Skeletal muscle satellite cell (primary cell): Measurements from ENCODE around the gene ZMYND8.
"Not testable (repeated sequence)": the region's sequence is repeated elsewhere in the genome, so short reads cannot be mapped to it uniquely, and the experiment has no call there.

Source experiments
- H3K27me3 ChIP-seq: 2 replicates; pipeline ENCODE4 v1.7.0; 2013; ENCODE audit warnings: low read length; ENCODE audit not compliant: control insufficient read depth, insufficient read depth
- H3K36me3 ChIP-seq: 2 replicates; pipeline ENCODE4 v1.7.0; 2013; ENCODE audit warnings: mild to moderate bottlenecking, control low read depth, low read length; ENCODE audit not compliant: insufficient read depth
- H3K4me1 ChIP-seq: 2 replicates; pipeline ENCODE4 v1.7.0; 2013; ENCODE audit warnings: low read length; ENCODE audit not compliant: control insufficient read depth, insufficient read depth
- H3K4me2 ChIP-seq: 2 replicates; pipeline ENCODE4 v1.7.0; 2013; ENCODE audit warnings: mild to moderate bottlenecking, low read length
- H3K4me3 ChIP-seq: 2 replicates; pipeline ENCODE4 v1.7.0; 2013; ENCODE audit warnings: low read length
- H3K9ac ChIP-seq: 2 replicates; pipeline ENCODE4 v1.7.0; 2013; ENCODE audit warnings: mild to moderate bottlenecking, low read depth, low read length, moderate library complexity
- H3K9me3 ChIP-seq: replicated peaks from 2 replicates; pipeline ENCODE4 v1.7.0; 2013; ENCODE audit warnings: mild to moderate bottlenecking, control low read depth, low read length

The ZMYND8 gene

DNA sequence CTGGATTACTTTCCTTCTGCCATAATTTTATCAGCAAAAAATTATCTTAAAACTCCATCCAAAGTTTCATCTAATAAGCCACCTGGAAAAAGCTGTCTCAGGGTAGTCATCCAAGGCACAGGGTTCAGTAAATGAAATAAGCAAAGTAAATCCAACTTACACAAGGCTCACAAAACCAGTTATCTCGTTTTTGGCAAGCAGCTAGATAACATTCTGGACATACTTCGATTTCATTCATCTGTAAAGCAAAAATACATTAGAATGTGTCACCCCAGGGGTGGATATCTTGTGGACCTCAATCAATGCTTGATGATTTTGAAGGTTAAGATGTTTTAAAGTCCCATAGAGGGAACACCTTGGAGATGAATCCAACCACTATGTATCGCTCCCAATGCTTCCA, 73.1 kb downstream of the ZMYND8 start:
- H3K27me3 ChIP-seq = no peaks in the 10 kb centered on the region
- no peaks in the 10 kb centered on the region for H3K9me3 ChIP-seq
- H3K9ac ChIP-seq = no peak overlapping the region
- peaks cover 92% of the 10 kb centered on the region for H3K36me3 ChIP-seq
- no peak overlapping the region for H3K4me2 ChIP-seq
- peaks cover 11% of the 10 kb centered on the region for H3K4me1 ChIP-seq
- H3K4me3 ChIP-seq = no peak overlapping the region

DNA sequence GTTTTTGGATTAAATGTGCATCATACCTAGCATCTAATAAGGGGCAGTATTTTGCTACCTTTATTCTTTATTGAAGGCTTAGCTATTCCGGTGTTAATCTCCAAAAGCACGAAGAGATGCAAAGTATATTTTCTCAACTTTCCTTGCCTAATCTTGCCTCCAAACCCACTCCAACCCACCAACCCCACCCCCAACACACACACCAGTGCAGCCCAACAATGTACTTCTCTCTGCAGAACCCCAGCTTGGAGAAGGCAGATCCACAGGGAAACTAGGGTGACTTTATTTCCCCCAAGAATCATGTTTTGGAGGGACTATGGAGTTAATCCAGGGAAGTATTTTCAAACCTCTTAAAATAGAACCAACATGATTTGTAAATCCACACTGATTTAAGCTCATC, 73.6 kb downstream of the ZMYND8 start:
- H3K4me2 ChIP-seq = no peak overlapping the region
- peaks cover 17% of the 10 kb centered on the region for H3K4me1 ChIP-seq
- H3K27me3 ChIP-seq = no peaks in the 10 kb centered on the region
- no peaks in the 10 kb centered on the region for H3K9me3 ChIP-seq
- H3K4me3 ChIP-seq = no peak overlapping the region
- H3K36me3 ChIP-seq = peaks cover 95% of the 10 kb centered on the region
- no peak overlapping the region for H3K9ac ChIP-seq

DNA sequence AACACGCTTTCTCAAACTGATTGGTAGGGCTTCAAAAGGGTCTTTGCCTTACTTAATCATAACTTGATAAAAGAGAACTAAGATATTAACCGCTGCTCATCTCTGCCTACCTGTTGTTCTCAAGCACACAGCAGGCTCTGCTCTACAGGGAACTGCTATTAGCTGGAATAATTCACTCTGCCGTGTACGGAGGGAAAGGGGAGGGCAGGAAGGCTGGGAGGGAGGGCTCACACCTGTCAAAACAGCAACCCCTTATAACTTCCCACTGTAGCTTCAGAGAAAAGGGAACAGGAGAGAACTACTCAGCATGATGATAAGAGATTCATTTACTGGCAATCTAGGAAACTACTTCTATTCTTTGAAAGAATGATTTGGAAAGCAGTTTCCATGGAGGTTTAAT, 75.1 kb downstream of the ZMYND8 start:
- peaks cover 31% of the 10 kb centered on the region for H3K4me1 ChIP-seq
- no peak overlapping the region for H3K9ac ChIP-seq
- H3K4me2 ChIP-seq = no peak overlapping the region
- H3K9me3 ChIP-seq = no peaks in the 10 kb centered on the region
- H3K4me3 ChIP-seq = no peak overlapping the region
- peaks cover 83% of the 10 kb centered on the region for H3K36me3 ChIP-seq
- H3K27me3 ChIP-seq = no peaks in the 10 kb centered on the region

DNA sequence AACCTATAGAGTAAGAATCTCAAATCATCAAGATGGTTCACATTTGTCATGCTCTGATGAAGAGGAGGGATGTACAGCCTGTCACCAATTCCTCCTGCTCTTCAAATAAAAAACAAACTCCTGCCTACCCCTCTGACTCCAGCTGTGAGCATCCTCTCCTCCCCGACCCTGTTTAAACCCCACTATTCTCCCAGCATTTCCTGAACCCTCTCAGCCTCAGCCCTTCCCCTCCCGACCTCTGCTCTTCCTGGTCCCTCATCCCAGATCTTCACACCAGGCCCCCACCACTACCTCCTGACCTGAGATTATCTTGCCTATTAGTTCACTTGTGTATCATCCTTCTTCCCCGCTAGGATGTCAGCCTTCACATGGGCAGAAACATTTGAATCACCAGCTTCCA, 75.8 kb downstream of the ZMYND8 start:
- Histone ChIP-seq H3K4me3 (no peak overlapping the region), H3K4me2 (no peak overlapping the region), H3K36me3 (peaks cover 85% of the 10 kb centered on the region), H3K9me3 (no peaks in the 10 kb centered on the region), H3K27me3 (no peaks in the 10 kb centered on the region), H3K9ac (no peak overlapping the region), H3K4me1 (peaks cover 38% of the 10 kb centered on the region)

DNA sequence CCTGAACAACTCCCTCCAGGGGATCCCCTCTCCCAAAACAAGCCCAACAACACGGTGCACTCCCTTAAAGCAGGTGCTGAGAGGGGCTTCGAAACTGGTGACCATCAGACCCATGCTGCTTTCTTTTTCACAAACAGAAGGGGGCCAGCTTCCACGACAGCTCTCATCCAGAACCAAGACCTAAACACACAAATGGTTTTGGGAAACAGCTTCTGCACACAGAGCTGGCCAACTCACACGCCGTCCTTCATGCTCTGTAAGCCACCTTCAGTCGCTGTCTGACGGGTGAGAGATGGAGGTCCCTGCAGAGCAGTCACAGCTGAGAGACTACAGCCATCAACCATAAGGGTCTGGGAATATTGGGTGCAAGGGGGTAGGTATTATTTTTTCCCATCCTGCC, 76.3 kb downstream of the ZMYND8 start:
- Histone ChIP-seq H3K4me1 (peaks cover 43% of the 10 kb centered on the region), H3K36me3 (peaks cover 85% of the 10 kb centered on the region)

DNA sequence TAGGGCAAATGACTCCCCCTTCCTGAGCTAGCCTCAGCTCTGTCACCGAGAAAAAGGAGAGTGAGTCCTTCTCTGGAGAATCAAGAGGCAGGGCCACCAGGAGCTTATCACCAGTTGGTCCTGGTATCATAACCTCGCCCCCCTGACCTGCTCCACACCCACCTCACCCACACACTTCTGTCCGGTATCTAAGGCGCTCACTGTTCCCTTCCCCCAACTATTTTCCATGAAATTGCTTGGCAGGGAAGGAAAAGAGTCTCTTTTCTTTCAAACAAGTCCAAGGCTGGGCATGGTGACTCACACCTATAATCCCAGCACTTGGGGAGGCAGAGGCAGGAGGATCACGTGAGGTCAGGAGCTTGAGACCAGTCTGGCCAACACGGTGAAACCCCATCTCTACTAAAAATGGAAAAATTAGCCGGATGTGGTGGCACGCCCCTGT, 77.6 kb downstream of the ZMYND8 start:
- Histone ChIP-seq H3K4me3 (no peak overlapping the region), H3K4me1 (peaks cover 54% of the 10 kb centered on the region), H3K9me3 (no peaks in the 10 kb centered on the region), H3K4me2 (peak overlapping the region; percentile 31), H3K27me3 (no peaks in the 10 kb centered on the region), H3K36me3 (peaks cover 73% of the 10 kb centered on the region), H3K9ac (no peak overlapping the region)

More for the DNA sequence above, 76.3 kb downstream of the ZMYND8 start:
- Histone ChIP-seq H3K4me2 (no peak overlapping the region), H3K9me3 (no peaks in the 10 kb centered on the region), H3K9ac (no peak overlapping the region), H3K27me3 (no peaks in the 10 kb centered on the region), H3K4me3 (no peak overlapping the region)

DNA sequence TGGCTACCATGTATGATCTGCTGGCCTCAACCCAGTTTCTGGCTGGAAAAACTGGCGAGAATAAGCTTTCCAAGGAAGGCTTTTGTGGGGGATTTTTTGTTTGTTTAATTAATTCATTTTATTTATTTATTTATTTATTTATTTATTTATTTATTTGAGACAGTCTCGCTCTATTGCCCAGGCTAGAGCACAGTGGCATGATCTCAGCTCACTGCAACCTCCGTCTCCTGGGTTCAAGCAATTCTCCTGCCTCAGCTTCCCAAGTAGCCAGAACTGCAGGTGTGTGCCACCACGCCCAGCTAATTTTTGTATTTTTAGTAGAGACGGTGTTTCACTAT, 79.0 kb downstream of the ZMYND8 start:
- H3K9me3 ChIP-seq, H3K4me3 ChIP-seq, H3K27me3 ChIP-seq: not testable (repeated sequence)
- H3K9ac ChIP-seq = peak overlapping the region; percentile 3
- H3K4me2 ChIP-seq = peak overlapping the region; percentile 58
- H3K4me1 ChIP-seq = peaks cover 65% of the 10 kb centered on the region
- H3K36me3 ChIP-seq = peaks cover 59% of the 10 kb centered on the region

DNA sequence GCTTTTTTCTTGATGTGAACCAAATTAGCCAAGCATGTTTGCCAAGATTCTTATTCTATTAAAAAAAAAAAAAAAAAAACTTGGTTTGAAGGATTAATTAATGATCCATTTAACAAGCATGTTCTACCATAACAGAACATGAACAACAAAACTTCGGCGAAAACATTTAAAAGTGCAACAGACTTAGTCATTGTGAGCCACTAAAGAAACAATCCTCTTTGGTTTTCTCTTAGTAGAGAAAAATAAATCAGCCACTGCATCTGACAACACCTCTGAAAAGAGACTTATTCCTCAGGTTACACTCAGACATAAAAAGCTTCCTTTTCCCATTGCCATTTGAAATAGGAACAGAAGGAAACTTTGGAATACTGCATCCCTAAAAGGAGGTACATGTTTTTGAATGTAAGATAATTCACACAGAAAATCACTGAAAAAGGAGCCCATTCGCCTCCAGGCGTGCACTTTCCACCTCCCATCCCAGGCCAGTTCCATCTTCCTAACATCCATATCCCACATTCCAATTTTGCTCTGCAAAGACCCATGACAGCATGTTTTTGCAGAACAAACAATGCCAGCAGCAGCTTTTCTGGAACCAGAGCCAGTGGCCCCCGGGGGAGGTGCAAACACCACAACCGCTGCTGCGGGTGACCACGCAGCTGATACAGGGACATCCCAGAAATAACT, 79.5 kb downstream of the ZMYND8 start:
- H3K4me3 ChIP-seq = no peak overlapping the region
- peak overlapping the region; percentile 19 for H3K9ac ChIP-seq
- H3K4me1 ChIP-seq = peaks cover 68% of the 10 kb centered on the region

DNA sequence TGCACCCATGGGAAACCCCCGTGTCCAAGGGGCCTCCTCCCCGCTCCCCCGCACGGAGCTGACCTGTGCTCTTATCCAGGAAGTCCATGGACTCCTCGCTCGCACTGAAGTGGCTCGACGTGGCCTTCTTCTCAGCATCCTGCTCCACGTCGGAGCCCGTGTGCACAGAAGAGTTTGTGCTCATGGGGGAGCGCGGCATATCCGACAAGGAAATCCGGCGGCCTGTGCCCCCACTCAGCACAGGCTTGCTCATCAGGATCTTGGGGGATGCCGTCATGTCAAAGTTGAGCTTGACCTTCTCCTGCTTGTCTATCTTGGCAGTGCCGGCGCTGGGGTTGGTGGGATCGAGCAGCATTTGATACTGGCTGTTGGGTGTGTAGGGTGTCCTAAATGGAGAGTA, 80.2 kb downstream of the ZMYND8 start:
- Histone ChIP-seq H3K9me3 (no peaks in the 10 kb centered on the region), H3K9ac (peak overlapping the region; percentile 19), H3K36me3 (peaks cover 54% of the 10 kb centered on the region), H3K4me2 (peak overlapping the region; percentile 22), H3K4me1 (peaks cover 68% of the 10 kb centered on the region), H3K4me3 (no peak overlapping the region), H3K27me3 (no peaks in the 10 kb centered on the region)

More for the DNA sequence above, 79.5 kb downstream of the ZMYND8 start:
- peak overlapping the region; percentile 58 for H3K4me2 ChIP-seq
- H3K9me3 ChIP-seq = no peaks in the 10 kb centered on the region
- peaks cover 58% of the 10 kb centered on the region for H3K36me3 ChIP-seq
- H3K27me3 ChIP-seq = no peaks in the 10 kb centered on the region

DNA sequence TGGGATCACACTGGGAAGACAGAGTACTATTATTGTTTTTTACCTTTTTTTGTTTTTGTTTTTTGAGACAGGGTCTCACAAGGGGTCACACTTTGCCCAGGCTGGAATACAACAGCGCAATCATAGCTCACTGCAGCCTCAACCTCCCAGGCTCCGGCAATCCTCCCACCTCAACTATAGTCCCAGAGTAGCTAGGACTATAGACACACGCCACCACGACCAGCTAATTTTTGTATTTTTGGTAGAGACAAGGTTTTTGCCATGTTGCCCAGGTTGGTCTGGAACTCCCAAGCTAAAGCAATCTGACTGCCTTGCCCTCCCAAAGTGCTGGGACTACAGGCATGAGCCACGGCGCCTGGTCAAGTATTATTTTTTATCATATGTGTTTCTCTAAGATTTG, 81.0 kb downstream of the ZMYND8 start:
- no peaks in the 10 kb centered on the region for H3K27me3 ChIP-seq
- peak overlapping the region; percentile 65 for H3K9ac ChIP-seq
- peaks cover 68% of the 10 kb centered on the region for H3K4me1 ChIP-seq
- H3K36me3 ChIP-seq = peaks cover 50% of the 10 kb centered on the region
- no peak overlapping the region for H3K4me3 ChIP-seq
- no peaks in the 10 kb centered on the region for H3K9me3 ChIP-seq
- H3K4me2 ChIP-seq = no peak overlapping the region

DNA sequence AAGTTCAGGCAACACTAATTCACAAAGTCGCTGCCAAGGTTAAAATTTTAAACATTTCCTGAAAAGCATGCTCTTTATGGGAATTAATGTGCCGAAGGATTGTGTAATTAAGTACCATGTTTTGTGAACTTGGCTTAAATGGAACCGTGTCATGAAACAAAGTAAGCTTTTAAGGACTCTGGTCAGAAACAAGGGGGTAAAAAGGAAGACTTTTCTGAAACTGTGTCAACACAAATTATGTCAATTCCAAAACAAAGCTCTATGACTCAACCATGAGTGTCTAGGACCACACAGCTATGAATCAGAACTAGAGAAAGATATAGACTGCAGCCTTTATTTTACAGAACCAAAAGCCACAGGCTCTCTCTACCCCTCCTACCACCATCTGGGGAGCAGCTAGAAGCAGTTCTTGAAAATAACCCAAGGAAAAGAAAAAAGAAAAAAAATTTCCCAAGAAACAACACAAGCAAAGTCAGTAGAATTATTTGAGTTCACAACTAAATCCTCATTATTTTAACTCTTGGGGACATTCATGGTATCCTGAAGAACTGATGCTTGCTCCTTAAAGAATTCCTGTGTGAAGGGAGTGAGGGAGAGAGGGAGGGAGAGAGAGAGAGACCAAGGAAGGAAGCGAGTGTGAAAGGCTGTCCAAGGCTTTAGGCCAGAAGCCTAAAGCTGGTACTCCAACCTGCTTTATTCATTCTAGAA, 81.9 kb downstream of the ZMYND8 start:
- H3K36me3 ChIP-seq = peaks cover 46% of the 10 kb centered on the region

More for the DNA sequence above, 81.9 kb downstream of the ZMYND8 start:
- H3K9ac ChIP-seq = peak overlapping the region; percentile 69
- H3K4me2 ChIP-seq = peak overlapping the region; percentile 67
- H3K4me3 ChIP-seq = peak overlapping the region; percentile 39
- no peaks in the 10 kb centered on the region for H3K27me3 ChIP-seq
- no peaks in the 10 kb centered on the region for H3K9me3 ChIP-seq
- peaks cover 71% of the 10 kb centered on the region for H3K4me1 ChIP-seq
